HEK293 (cell line): ENCODE results near the gene TNS1.

ENCODE experiments used
- CTCF ChIP-seq: fragments of 450-650 bp; formaldehyde crosslinking; IDR thresholded peaks from 2 replicates; pipeline ENCODE4 v1.5.1; 2016; ENCODE audit warnings: missing biosample characterization, missing genetic modification characterization
- KLF16 ChIP-seq: fragments of 450-650 bp; formaldehyde crosslinking; IDR thresholded peaks from 2 replicates; pipeline ENCODE4 v1.5.1; 2017; ENCODE audit warnings: missing biosample characterization, missing genetic modification characterization
- ZNF530 ChIP-seq: fragments of 450-650 bp; formaldehyde crosslinking; IDR thresholded peaks from 2 replicates; pipeline ENCODE4 v1.5.1; 2016; ENCODE audit warnings: low read depth, missing biosample characterization, missing genetic modification characterization

- no peak for TF ChIP-seq CTCF (tag by site-specific recombination)
- no peak for TF ChIP-seq KLF16 (tag by site-specific recombination)
- no peak for TF ChIP-seq ZNF530 (tag by site-specific recombination)
Observed at GRCh38 chr2:217791551-217791950, 211.2 kb downstream of the TNS1 start.
